Kidney (tissue), 14 donors: ENCODE measurements around the gene CDH13. TPM values are rescaled to one million over a fixed set of nuclear protein-coding genes. Genes with fewer than 3 reads are reported as not detected.

Source experiments
- DNase-seq, 5 donors: peaks; one replicate each; pipeline ENCODE4 v3.0.0-alpha.2; 2013 to 2020
- FAIRE-seq: peaks from 2 replicates; lab custom pipeline; 2012; peaks lifted over from hg19 to GRCh38; lab: Jason Lieb, UNC
- H3K27ac ChIP-seq, 2 donors: one replicate each; pipeline ENCODE4 v1.7.0; 2013; ENCODE audit warnings: low read depth in 2 of 2, low read length in 2 of 2, inconsistent platforms in 1 of 2
- H3K27me3 ChIP-seq: one replicate; pipeline ENCODE4 v1.7.1; 2013; ENCODE audit warnings: low read length, inconsistent platforms; ENCODE audit not compliant: control insufficient read depth, insufficient read depth
- H3K36me3 ChIP-seq, 3 donors: one replicate each; pipeline versions ENCODE4 v1.7.0 to v1.7.1; 2013; ENCODE audit warnings: low read length in 3 of 3, control low read depth in 1 of 3, inconsistent platforms in 1 of 3; ENCODE audit not compliant: insufficient read depth in 3 of 3, control insufficient read depth in 2 of 3
- H3K4me1 ChIP-seq, 3 donors: one replicate each; pipeline versions ENCODE4 v1.7.0 to v1.7.1; 2013; ENCODE audit warnings: low read length in 3 of 3, inconsistent platforms in 1 of 3, low read depth in 1 of 3; ENCODE audit not compliant: control insufficient read depth in 2 of 3, insufficient read depth in 2 of 3
- H3K4me3 ChIP-seq, 3 donors: one replicate each; pipeline versions ENCODE4 v1.7.0 to v1.8.1; 2013; ENCODE audit warnings: low read length in 3 of 3, control low read depth in 1 of 3, inconsistent platforms in 1 of 3
- H3K9ac ChIP-seq, 3 donors: one replicate each; pipeline versions ENCODE4 v1.7.0 to v1.7.1; 2013; ENCODE audit warnings: low read length in 3 of 3, control low read depth in 1 of 3, inconsistent platforms in 1 of 3
- H3K9me3 ChIP-seq, 3 donors: one replicate each; pipeline versions ENCODE4 v1.7.0 to v1.7.1; 2013; ENCODE audit warnings: low read length in 3 of 3, control low read depth in 1 of 3, inconsistent platforms in 1 of 3; ENCODE audit not compliant: control insufficient read depth in 2 of 3, insufficient read depth in 1 of 3
- CTCF ChIP-seq: IDR thresholded peaks from 3 replicates; pipeline ENCODE4 v1.5.1; 2012; ENCODE audit warnings: mild to moderate bottlenecking, moderate library complexity, borderline replicate concordance; ENCODE audit not compliant: insufficient read depth; ENCODE audit errors: extremely low read depth
- intact Hi-C: fragments of 100-400 bp; cut with DNase I; formaldehyde crosslinking; loops from one replicate; pipeline ENCODE4 v1.11.1; 2022
- polyA plus RNA-seq: library from polyadenylated mRNA; stranded (reverse); fragments of 350-450 nt; fragmentation: Illumina TruSeq; extraction: RNeasy Lipid Tissue Mini Kit (QIAGEN cat#74804); gene quantifications from one replicate; pipeline ENCODE4 v1.2.3, GENCODE V29; 2014; ENCODE audit warnings: low read depth, low replicate concordance; ENCODE audit not compliant: insufficient read depth
- total RNA-seq: library from RNA; stranded (reverse); fragmentation: NEBNext Ultra II Directional; extraction: Animal tissue kit (Norgen Biotek cat#: 25700); gene quantifications from one replicate; pipeline ENCODE4 v1.2.1, GENCODE V29; 2021
- donor health status: control.
- donor health status: control.
- donor health status: control.
- donor health status: control.
- donor health status: control.
- donor health status: DM: yes; HTN: yes; CAD: no.
- donor health status: Normal renal cell carcinoma (clear cell type).

Gene CDH13
- total and polyA plus RNA-seq, 2 donors from 2014 or later, result 4.8 to 13.8 TPM

- Histone ChIP-seq H3K27me3 (no peaks in the 10 kb centered on the region), H3K27ac (no peak overlapping the region), H3K4me1 (no peaks in the 10 kb centered on the region), H3K9me3 (no peaks in the 10 kb centered on the region), H3K9ac (no peak overlapping the region), H3K4me3 (no peak overlapping the region), H3K36me3 (no peaks in the 10 kb centered on the region)
- intact Hi-C loops, result no loop called here
- no peak for TF ChIP-seq CTCF
- DNase-seq (no peak), FAIRE-seq (no peak)
These were observed 1079.1 kb downstream of the CDH13 start for GRCh38 chr16:83705856-83706255.

GRCh38 chr16:83706394-83706793 is 1079.6 kb downstream of the CDH13 start:
- Histone ChIP-seq H3K4me3 (no peak overlapping the region), H3K4me1 (no peaks in the 10 kb centered on the region), H3K36me3 (no peaks in the 10 kb centered on the region), H3K9me3 (no peaks in the 10 kb centered on the region), H3K27me3 (no peaks in the 10 kb centered on the region), H3K27ac (no peak overlapping the region), H3K9ac (no peak overlapping the region)
- no peak for DNase-seq
- FAIRE-seq, result no peak
- intact Hi-C loops, result no loop called here
- no peak for TF ChIP-seq CTCF

GRCh38 chr16:83711069-83711468 is 1084.3 kb downstream of the CDH13 start:
- Histone ChIP-seq H3K27me3 (no peaks in the 10 kb centered on the region), H3K4me1 (no peaks in the 10 kb centered on the region), H3K4me3 (no peak overlapping the region), H3K27ac (no peak overlapping the region), H3K36me3 (no peaks in the 10 kb centered on the region), H3K9ac (no peak overlapping the region), H3K9me3 (no peaks in the 10 kb centered on the region)
- no peak for DNase-seq
- no peak for TF ChIP-seq CTCF
- FAIRE-seq, result no peak
- intact Hi-C loops, result no loop called here

GRCh38 chr16:83713597-83713996 is 1086.8 kb downstream of the CDH13 start:
- TF ChIP-seq CTCF, result no peak
- Histone ChIP-seq H3K27me3 (no peaks in the 10 kb centered on the region), H3K36me3 (no peaks in the 10 kb centered on the region), H3K4me1 (no peaks in the 10 kb centered on the region), H3K27ac (no peak overlapping the region), H3K9me3 (no peaks in the 10 kb centered on the region), H3K4me3 (no peak overlapping the region), H3K9ac (no peak overlapping the region)
- DNase-seq (no peak), FAIRE-seq (no peak)
- intact Hi-C loops, result no loop called here
